NCI-H345 (cell line): ENCODE results near the gene FGF12.

Source experiments
- DNase-seq: peaks from one replicate; lab custom pipeline; 2025; lab: John Stamatoyannopoulos, UW

Gene FGF12

GRCh38 chr3:192332386-192333291 lies 394.7 kb downstream of the FGF12 start:
- no peak for DNase-seq

- DNase-seq, result no peak
Measured at GRCh38 chr3:192331749-192332385, 395.5 kb downstream of the FGF12 start.

- DNase-seq, result no peak
Measured at GRCh38 chr3:192326656-192327055, 400.7 kb downstream of the FGF12 start.

GRCh38 chr3:192317564-192317963 lies 409.8 kb downstream of the FGF12 start:
- no peak for DNase-seq

GRCh38 chr3:192313605-192314004 lies 413.7 kb downstream of the FGF12 start:
- no peak for DNase-seq

- no peak for DNase-seq
Measured at GRCh38 chr3:192307631-192308030, 419.7 kb downstream of the FGF12 start.

GRCh38 chr3:192303235-192303634 lies 424.1 kb downstream of the FGF12 start:
- no peak for DNase-seq

GRCh38 chr3:192302721-192303120 lies 424.6 kb downstream of the FGF12 start:
- no peak for DNase-seq

- no peak for DNase-seq
Measured at GRCh38 chr3:192299921-192300320, 427.4 kb downstream of the FGF12 start.

GRCh38 chr3:192296845-192297244 lies 430.5 kb downstream of the FGF12 start:
- no peak for DNase-seq

GRCh38 chr3:192284443-192285072 lies 442.8 kb downstream of the FGF12 start:
- no peak for DNase-seq

GRCh38 chr3:192281207-192281880 lies 446.0 kb downstream of the FGF12 start:
- no peak for DNase-seq

- DNase-seq, result no peak
Measured at GRCh38 chr3:192279664-192280063, 447.7 kb downstream of the FGF12 start.

GRCh38 chr3:192277477-192277876 lies 449.9 kb downstream of the FGF12 start:
- no peak for DNase-seq

GRCh38 chr3:192275741-192276355 lies 451.5 kb downstream of the FGF12 start:
- DNase-seq, result no peak

GRCh38 chr3:192273697-192274010 lies 453.7 kb downstream of the FGF12 start:
- no peak for DNase-seq

- no peak for DNase-seq
Measured at GRCh38 chr3:192273001-192273696, 454.2 kb downstream of the FGF12 start.

GRCh38 chr3:192262001-192262400 lies 465.3 kb downstream of the FGF12 start:
- DNase-seq, result no peak

GRCh38 chr3:192261135-192261534 lies 466.2 kb downstream of the FGF12 start:
- no peak for DNase-seq

GRCh38 chr3:192260116-192261010 lies 467.0 kb downstream of the FGF12 start:
- no peak for DNase-seq
